Measurements from ENCODE around the gene PLCH1. TPM values are rescaled to one million over a fixed set of nuclear protein-coding genes. Genes with fewer than 3 reads are reported as not detected.

PLCH1 gene
- polyA plus RNA-seq, 1 experiment: 0.04 TPM

DNA sequence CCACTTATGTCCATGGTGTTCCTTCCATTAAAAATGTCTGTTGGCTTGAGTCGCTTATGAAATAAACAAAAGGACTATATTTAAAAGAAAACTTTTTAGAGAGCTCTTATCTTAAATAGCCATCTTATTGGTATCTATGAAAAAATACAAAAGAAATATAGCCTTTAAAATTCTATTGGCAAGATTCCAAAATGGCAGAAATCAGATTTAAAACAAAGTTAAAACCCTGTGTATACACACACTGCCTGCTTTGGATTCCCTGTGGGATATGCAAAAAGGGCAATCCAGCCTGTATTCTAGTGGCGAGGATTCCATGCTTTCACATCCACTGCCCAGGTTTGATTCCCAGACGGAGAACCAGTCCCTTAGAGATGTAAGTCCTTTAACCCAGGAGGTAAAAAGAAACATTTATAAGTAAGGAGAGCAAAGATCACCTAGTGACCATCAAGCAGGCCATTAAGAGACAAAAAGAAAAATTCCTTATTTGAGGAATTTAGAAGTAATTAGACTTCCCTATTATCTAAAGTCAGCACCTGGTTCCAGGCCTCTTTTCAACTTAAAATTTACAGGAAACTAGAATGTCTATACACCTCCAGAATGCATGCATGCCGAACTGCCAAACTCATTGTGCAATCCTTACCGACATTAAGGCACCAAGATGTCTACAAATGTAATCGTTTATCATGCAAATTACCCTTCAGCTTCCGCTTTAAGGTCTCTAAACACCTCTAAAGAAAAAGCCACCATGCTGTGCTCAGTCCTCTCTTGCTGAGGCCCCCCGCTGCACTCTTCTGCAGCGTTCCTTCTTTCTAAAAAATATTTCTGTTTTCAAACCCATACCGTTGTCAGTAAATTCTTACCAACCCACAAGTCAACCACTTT, 381.8 kb downstream of the PLCH1 start:
- no peak for DNase-seq (ENCODE audit: low read depth, low spot score)
- Histone ChIP-seq H3K9me3 (ENCODE audit: control insufficient read depth, insufficient read depth, low read length) (no peaks in the 10 kb centered on the region), H3K27ac (ENCODE audit: low read depth, low read length) (no peak overlapping the region), H3K27me3 (ENCODE audit: control insufficient read depth, insufficient read depth, low read length) (no peaks in the 10 kb centered on the region), H3K4me3 (ENCODE audit: low read depth, low read length) (no peak overlapping the region)
- TF ChIP-seq, protein P1, sequence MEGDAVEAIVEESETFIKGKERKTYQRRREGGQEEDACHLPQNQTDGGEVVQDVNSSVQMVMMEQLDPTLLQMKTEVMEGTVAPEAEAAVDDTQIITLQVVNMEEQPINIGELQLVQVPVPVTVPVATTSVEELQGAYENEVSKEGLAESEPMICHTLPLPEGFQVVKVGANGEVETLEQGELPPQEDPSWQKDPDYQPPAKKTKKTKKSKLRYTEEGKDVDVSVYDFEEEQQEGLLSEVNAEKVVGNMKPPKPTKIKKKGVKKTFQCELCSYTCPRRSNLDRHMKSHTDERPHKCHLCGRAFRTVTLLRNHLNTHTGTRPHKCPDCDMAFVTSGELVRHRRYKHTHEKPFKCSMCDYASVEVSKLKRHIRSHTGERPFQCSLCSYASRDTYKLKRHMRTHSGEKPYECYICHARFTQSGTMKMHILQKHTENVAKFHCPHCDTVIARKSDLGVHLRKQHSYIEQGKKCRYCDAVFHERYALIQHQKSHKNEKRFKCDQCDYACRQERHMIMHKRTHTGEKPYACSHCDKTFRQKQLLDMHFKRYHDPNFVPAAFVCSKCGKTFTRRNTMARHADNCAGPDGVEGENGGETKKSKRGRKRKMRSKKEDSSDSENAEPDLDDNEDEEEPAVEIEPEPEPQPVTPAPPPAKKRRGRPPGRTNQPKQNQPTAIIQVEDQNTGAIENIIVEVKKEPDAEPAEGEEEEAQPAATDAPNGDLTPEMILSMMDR (IDR thresholded peaks at IDR 0.05; ENCODE audit: low read depth, low read length): no peak
- POLR2A ChIA-PET: no interaction called here
- CTCF ChIA-PET: interaction anchor here (1.9 kb wide), 1 partner anchor 339 kb away, joined by 5 read pairs; no protein-coding TSS in a partner anchor

- TF ChIP-seq, protein P1 (IDR thresholded peaks at IDR 0.05; ENCODE audit: low read depth, low read length): no peak
- H3K4me3 ChIP-seq (ENCODE audit: low read depth, low read length): no peak overlapping the region
- no peak overlapping the region for H3K27ac ChIP-seq (ENCODE audit: low read depth, low read length)
- CTCF ChIA-PET: no interaction called here
- POLR2A ChIA-PET: no interaction called here
- DNase-seq (ENCODE audit: low read depth, low spot score): no peak
- no peaks in the 10 kb centered on the region for H3K9me3 ChIP-seq (ENCODE audit: control insufficient read depth, insufficient read depth, low read length)
- H3K27me3 ChIP-seq (ENCODE audit: control insufficient read depth, insufficient read depth, low read length): no peaks in the 10 kb centered on the region
These were observed 384.6 kb downstream of the PLCH1 start for GRCh38 chr3:155360281-155360680.

DNA sequence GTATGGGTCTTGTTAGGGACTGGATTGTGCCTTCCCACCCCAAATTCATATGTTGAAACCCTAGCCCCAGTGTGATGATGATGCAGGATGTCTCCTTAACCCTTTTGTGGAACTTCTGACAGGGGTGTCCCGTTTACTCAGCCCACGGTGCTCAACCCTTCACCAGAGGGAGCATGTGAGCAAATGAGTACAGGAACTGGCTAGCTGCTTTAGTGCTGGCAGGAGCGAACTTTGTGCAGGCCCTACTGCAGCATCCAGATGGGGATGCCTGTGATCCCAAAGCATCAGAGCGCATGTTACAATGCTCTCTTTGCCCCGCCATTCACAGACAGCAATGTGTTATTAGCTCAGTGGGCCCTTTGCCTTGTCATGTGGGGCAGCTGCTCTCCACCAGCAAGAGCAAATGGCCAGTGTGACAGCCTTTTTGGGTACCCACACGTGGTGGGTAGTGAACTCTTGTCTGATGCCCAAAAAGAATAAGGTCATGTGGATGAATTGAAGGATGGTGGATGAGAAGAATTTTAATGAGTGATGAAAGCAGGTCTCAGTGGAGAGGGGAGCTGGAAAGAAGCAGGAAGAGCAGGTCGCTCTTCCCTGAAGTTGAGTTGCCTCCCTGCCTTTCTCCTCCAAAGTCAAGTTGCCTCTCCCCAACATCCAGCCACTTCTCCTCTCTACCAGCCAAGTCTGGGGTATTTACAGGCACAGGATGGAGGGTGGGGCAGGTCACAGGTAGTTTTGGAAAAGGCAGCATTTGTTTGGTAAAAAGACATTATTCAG, 388.1 kb downstream of the PLCH1 start:
- Histone ChIP-seq H3K9me3 (ENCODE audit: control insufficient read depth, insufficient read depth, low read length) (no peaks in the 10 kb centered on the region), H3K27me3 (ENCODE audit: control insufficient read depth, insufficient read depth, low read length) (no peaks in the 10 kb centered on the region), H3K4me3 (ENCODE audit: low read depth, low read length) (no peak overlapping the region), H3K27ac (ENCODE audit: low read depth, low read length) (no peak overlapping the region)
- ChIA-PET POLR2A (no interaction called here), CTCF (interaction anchor here (1.4 to 1.5 kb wide), 2 partner anchors 344 to 345 kb away, joined by 4 to 8 read pairs; no protein-coding TSS in a partner anchor)
- TF ChIP-seq, protein P1 (IDR thresholded peaks at IDR 0.05; ENCODE audit: low read depth, low read length): peak; percentile 27; the same call in 1 of the 2 replicates
- DNase-seq (ENCODE audit: low read depth, low spot score): no peak

DNA sequence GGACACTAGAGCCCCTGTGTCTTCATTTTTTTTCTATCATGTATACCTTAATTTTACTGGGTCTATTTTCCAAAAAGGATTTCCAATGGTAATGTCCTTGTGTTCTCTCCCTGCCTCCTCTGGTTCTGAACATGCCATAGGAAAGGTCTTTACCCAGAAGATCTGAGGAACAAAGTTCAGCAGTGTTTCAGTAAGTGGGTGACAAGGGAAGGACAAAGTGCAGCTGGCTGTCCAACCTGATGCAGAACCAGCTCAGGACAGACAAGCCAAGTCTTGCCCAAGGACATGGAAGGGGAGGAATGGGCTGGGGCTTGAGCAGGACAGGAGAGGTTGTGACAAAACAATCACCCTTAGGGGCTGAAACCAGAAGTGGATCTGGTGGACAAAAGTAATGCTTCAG, 390.2 kb downstream of the PLCH1 start:
- TF ChIP-seq, protein P1 (IDR thresholded peaks at IDR 0.05; ENCODE audit: low read depth, low read length): no peak
- Histone ChIP-seq H3K9me3 (ENCODE audit: control insufficient read depth, insufficient read depth, low read length) (no peaks in the 10 kb centered on the region), H3K4me3 (ENCODE audit: low read depth, low read length) (no peak overlapping the region), H3K27me3 (ENCODE audit: control insufficient read depth, insufficient read depth, low read length) (no peaks in the 10 kb centered on the region), H3K27ac (ENCODE audit: low read depth, low read length) (no peak overlapping the region)
- DNase-seq (ENCODE audit: low read depth, low spot score): no peak
- POLR2A ChIA-PET: no interaction called here
- CTCF ChIA-PET: interaction anchor here (1.6 to 4.5 kb wide), 2 partner anchors 28 to 348 kb away, joined by 5 to 79 read pairs; no protein-coding TSS in a partner anchor
